ENCODE measurements around the gene PRRT1. TPM values are rescaled to one million over a fixed set of nuclear protein-coding genes. Genes with fewer than 3 reads are reported as not detected.
"Not testable (repeated sequence)": the region's sequence is repeated elsewhere in the genome, so short reads cannot be mapped to it uniquely, and the experiment has no call there.

The PRRT1 gene
- polyA plus RNA-seq, 3 donors from 2014 or later: not detected

DNA sequence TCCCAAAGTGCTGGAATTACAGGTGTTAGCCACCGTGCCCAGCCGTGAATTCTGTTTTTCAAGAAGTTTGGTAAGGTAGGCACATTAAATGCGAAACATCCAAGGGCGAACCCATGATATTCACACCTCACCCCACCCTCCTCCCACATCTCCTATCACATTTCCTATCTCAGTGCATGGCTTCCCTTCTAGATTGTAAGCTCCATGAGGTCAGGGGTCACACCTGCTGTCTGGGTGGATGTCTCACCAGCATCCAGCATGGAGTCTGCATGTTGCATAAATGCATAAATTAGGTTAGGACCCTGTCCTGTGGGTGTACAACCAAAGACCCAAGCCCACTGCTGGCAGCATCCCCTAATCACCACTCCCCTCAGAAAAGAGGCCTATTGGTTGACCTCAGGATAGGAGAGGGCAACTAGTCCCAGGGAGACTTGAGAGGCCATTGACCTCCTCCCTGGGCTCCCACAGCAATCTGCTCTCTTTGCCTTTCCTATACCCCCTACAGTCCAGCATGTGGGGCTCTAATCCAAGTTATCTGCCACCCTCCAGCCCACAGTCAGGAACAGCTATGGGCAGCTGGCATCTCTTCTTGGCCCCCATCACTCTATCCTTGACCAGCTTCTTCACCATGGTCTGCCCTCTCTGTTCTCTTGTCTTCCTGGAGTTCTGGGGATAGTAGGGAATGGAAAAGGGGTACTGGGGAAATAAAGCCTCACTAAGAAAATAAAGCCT lies 4.2 kb downstream of the PRRT1 start:
- Mint-ChIP-seq H3K27me3 (ENCODE audit: low read depth in 3 of 3) (peaks cover 9 to 20% (median 10%) of the 10 kb centered on the region in 3 donors), H3K27ac (peak overlapping the region in 3 of 6 donors; percentile 17 to 80 (median 67)), H3K36me3 (peaks cover 0 to 7% (median 0%) of the 10 kb centered on the region in 3 donors), H3K9me3 (peaks cover 0 to 6% (median 2%) of the 10 kb centered on the region in 6 donors), H3K4me1 (peaks cover 30 to 48% of the 10 kb centered on the region in 2 donors), H3K4me3 (peak overlapping the region; percentile 89 to 97 (median 92))
- DNase-seq: no peak

DNA sequence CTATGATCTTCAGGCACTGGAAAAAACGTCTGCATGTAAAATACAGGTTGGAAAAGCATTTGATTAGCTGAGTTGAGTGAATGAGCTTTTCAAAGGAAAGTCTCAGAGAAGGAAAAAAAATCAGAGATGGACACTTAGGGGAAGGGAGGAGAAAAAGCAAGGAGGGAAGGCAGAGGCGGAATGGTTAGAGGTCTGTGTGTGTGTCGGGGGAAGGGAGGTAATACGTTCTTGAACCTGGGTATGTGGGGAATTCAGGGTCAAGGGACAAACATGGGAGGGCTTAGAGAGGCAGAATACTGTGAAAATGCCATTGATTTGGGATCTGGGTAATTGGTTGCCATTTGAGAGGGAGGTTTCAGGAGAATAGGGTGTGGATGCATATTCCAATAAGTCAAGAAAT lies 5.1 kb downstream of the PRRT1 start:
- Mint-ChIP-seq H3K27me3 (ENCODE audit: low read depth in 3 of 3) (peaks cover 7 to 23% (median 12%) of the 10 kb centered on the region in 3 donors), H3K9me3 (peaks cover 0 to 6% (median 2%) of the 10 kb centered on the region in 6 donors), H3K27ac (peak overlapping the region in 4 of 6 donors; percentile 9 to 32 (median 20)), H3K36me3 (peaks cover 0 to 7% (median 0%) of the 10 kb centered on the region in 3 donors), H3K4me1 (peaks cover 30 to 41% of the 10 kb centered on the region in 2 donors), H3K4me3 (peak overlapping the region in 3 of 5 donors; percentile 2 to 61 (median 48))
- DNase-seq: no peak

DNA sequence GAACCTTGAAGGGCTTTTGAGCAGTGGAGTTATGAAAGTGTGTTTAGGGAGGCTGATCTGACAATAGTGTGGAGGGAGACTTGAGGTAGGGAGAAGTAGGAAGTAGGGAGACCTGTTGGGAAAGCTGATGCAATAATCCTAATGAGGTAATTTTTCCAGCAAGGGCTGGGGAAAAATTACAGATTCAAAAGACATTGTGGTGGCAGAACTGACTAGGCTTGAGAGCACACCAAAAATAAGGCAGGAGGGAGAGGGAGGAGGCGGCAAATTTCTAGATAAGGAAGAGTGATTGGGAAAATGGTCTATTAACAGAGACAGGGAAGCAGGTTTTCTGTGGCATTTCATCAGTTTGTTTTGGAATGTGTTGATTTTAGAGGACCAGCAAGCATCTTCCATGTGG lies 5.5 kb downstream of the PRRT1 start:
- no peak for DNase-seq
- H3K36me3 Mint-ChIP-seq: peaks cover 0 to 7% (median 0%) of the 10 kb centered on the region in 3 donors
- H3K9me3 Mint-ChIP-seq: peaks cover 0 to 6% (median 2%) of the 10 kb centered on the region in 6 donors
- H3K4me1 Mint-ChIP-seq: peaks cover 30 to 41% of the 10 kb centered on the region in 2 donors
- H3K4me3 Mint-ChIP-seq: peak overlapping the region in 4 of 5 donors; percentile 2 to 61 (median 32)
- peak overlapping the region in 3 of 6 donors; percentile 9 to 32 (median 13) for H3K27ac Mint-ChIP-seq
- H3K27me3 Mint-ChIP-seq (ENCODE audit: low read depth in 3 of 3): peaks cover 7 to 23% (median 12%) of the 10 kb centered on the region in 3 donors

DNA sequence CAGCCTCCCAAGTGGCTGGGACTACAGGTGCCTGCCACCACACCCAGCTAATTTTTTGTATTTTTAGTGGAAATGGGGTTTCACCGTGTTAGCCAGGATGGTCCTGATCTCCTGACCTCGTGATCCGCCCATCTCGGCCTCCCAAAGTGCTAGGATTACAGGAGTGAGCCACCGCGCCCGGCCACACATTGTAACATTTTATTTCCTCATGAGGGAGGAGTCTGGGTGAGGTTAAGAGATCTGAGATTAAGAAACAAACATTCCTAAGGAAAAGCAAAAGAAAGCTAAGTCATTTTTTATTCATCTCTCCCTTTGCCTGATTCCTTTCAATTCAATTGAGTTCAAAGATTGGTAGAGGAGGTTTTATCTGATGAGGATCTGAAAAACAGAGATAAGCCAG lies 7.5 kb downstream of the PRRT1 start:
- Mint-ChIP-seq H3K27me3 (ENCODE audit: low read depth in 3 of 3) (peaks cover 6 to 19% (median 12%) of the 10 kb centered on the region in 3 donors), H3K4me1 (peaks cover 30 to 35% of the 10 kb centered on the region in 2 donors)
- DNase-seq, H3K9me3 Mint-ChIP-seq, H3K4me3 Mint-ChIP-seq, H3K36me3 Mint-ChIP-seq, H3K27ac Mint-ChIP-seq: not testable (repeated sequence)

DNA sequence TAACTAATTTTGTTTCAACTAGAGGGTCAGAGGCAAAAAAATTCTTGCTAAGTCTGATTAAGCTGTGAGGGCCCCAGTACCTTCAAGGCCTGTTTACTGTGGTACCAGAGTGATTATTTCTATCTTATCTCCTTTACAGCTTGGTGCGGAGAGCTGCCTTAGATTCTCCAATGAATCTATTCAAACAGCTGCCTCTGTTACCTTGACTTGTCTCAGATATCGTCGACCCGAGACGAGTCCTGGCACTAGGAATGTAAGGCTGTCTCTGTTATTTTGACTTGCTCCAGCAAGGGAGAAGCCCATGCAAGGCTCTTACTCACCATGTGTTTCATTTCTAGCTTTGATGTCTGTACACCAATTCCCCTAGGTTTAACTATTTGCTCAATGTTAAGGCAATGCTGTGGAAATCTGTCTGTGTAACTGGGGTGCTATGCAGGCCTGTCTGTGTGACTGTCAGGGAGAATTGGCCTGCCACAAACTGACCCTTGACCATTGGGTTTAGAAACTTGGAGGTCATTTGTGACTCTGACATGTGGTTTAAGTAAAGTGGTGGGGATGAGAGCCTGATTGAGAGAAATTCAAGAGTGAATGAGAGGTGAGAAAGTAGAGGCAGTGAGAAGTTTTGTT lies 11.2 kb downstream of the PRRT1 start:
- Mint-ChIP-seq H3K4me3 (no peak overlapping the region), H3K9me3 (no peaks in the 10 kb centered on the region), H3K27me3 (ENCODE audit: low read depth in 3 of 3) (peaks cover 2 to 6% (median 4%) of the 10 kb centered on the region in 3 donors), H3K27ac (peak overlapping the region in 1 of 6 donors; percentile 20), H3K4me1 (no peaks in the 10 kb centered on the region), H3K36me3 (no peaks in the 10 kb centered on the region)
- no peak for DNase-seq

DNA sequence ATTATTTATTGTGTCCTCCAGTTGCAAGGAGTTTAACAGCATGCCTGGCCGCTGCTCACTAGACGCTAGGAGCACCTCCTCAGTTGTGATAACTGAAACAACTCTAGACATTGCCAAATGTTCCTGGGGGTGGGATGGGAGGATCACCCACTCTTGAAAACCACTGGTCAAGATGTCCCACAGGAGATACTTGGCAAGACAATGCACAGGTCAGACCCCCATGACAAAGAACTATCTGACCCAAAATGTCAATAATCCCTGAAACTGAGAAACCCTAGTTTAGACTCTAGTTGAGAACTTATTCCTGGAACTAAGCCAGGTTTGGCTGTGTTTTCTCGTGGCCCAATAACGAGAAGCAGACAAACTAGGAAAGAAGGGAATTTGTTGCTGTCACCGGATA lies 12.1 kb downstream of the PRRT1 start:
- DNase-seq: no peak
- H3K27ac Mint-ChIP-seq: no peak overlapping the region
- H3K9me3 Mint-ChIP-seq: no peaks in the 10 kb centered on the region
- H3K4me3 Mint-ChIP-seq: no peak overlapping the region
- no peaks in the 10 kb centered on the region for H3K36me3 Mint-ChIP-seq
- H3K27me3 Mint-ChIP-seq (ENCODE audit: low read depth in 3 of 3): peaks cover 2 to 4% (median 3%) of the 10 kb centered on the region in 3 donors
- H3K4me1 Mint-ChIP-seq: no peaks in the 10 kb centered on the region

DNA sequence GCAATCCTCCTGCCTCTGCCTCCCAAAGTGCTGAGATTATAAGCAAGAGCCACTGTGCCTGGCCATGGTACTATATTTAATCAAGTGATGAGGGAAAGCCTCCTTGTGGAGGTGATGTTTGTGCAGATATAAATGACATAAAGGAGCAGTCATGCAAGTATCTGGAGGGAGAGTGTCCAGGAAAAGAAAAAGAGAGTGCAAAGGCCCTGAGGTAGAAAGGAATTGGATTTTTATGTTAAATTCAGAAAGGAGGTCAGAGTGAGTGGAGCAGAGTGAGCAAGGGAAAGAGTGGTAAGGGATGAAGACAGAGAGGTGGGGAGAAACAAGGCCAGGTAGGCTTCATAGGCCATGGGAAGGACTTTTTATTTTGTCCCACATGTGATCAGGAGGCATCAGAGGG lies 14.3 kb downstream of the PRRT1 start:
- H3K9me3 Mint-ChIP-seq: no peaks in the 10 kb centered on the region
- H3K4me1 Mint-ChIP-seq: no peaks in the 10 kb centered on the region
- no peak for DNase-seq
- no peak overlapping the region for H3K27ac Mint-ChIP-seq
- peaks cover 2 to 4% (median 3%) of the 10 kb centered on the region in 3 donors for H3K27me3 Mint-ChIP-seq (ENCODE audit: low read depth in 3 of 3)
- H3K4me3 Mint-ChIP-seq: no peak overlapping the region
- no peaks in the 10 kb centered on the region for H3K36me3 Mint-ChIP-seq

DNA sequence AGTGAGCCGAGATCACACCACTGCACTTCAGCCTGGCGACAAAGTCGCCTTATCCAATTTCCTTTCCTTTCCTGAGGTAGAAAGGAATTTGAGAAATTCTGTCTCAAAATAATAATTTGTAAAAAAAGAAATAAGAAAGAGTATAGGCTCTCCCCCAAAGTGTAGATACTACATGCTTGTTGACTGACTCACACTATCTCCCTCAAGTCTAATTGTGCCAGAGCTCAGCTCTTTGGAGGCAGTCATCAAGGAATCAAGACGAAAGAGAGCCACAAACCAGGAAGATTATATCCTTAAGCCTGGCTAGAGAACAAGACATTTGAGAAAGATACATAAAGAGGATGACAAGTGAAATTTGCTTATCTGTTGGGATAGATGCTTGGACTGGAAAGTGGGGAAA lies 18.0 kb downstream of the PRRT1 start:
- DNase-seq: no peak
- H3K4me3 Mint-ChIP-seq: no peak overlapping the region
- H3K27ac Mint-ChIP-seq: no peak overlapping the region
- H3K9me3 Mint-ChIP-seq: no peaks in the 10 kb centered on the region
- H3K36me3 Mint-ChIP-seq: no peaks in the 10 kb centered on the region
- peaks cover 0 to 7% (median 0%) of the 10 kb centered on the region in 3 donors for H3K27me3 Mint-ChIP-seq (ENCODE audit: low read depth in 3 of 3)
- H3K4me1 Mint-ChIP-seq: peaks cover 16 to 18% of the 10 kb centered on the region in 2 donors

DNA sequence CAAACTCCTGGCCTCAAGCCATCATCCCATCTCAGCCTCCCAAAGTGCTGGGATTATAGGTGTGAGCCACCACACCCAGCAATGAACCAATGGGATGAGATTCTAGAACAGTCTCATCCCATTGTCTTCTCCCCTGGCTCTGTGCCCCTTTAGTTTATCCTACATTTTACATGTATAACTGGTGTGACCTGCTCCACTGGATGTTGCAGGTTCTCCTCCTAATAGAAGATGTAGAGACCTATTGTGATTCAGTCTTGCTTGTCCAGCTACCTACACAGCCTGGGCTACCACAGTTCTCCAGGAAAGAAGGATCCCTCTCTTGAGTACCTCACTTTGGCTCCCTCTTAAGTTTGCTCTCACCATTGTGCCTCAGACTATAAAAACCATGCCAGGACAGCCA lies 19.6 kb downstream of the PRRT1 start:
- no peaks in the 10 kb centered on the region for H3K9me3 Mint-ChIP-seq
- H3K27ac Mint-ChIP-seq: peak overlapping the region in 1 of 6 donors; percentile 7
- DNase-seq: no peak
- no peaks in the 10 kb centered on the region for H3K36me3 Mint-ChIP-seq
- peaks cover 0 to 7% (median 3%) of the 10 kb centered on the region in 3 donors for H3K27me3 Mint-ChIP-seq (ENCODE audit: low read depth in 3 of 3)
- peaks cover 33 to 34% of the 10 kb centered on the region in 2 donors for H3K4me1 Mint-ChIP-seq
- peak overlapping the region in 2 of 5 donors; percentile 2 to 35 for H3K4me3 Mint-ChIP-seq

DNA sequence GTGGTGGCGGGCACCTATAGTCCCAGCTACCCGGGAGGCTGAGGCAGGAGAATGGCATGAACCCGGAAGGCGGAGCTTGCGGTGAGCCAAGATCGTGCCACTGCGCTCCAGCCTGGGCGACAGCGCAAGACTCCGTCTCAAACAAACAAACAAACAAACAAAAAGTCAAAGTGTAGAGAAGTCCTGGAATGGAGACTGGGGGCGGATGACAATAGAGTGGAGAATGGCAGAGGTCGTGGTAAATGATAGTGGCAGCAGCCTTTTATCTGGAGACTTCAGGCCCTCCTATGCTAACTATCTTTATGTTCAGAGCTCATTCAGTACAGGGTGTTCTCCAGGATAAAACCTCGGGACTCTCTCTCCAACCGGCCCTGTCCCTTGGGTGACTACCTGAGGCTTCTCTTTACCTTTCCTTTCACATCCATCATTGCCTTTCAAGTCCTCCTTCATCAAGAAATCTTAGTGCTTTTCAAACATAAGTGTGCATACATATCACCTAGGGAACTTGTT lies 20.2 kb downstream of the PRRT1 start:
- peaks cover 39 to 41% of the 10 kb centered on the region in 2 donors for H3K4me1 Mint-ChIP-seq
- H3K9me3 Mint-ChIP-seq: no peaks in the 10 kb centered on the region
- peak overlapping the region in 2 of 6 donors; percentile 7 to 69 for H3K27ac Mint-ChIP-seq
- peaks cover 0 to 10% (median 3%) of the 10 kb centered on the region in 3 donors for H3K27me3 Mint-ChIP-seq (ENCODE audit: low read depth in 3 of 3)
- peak overlapping the region; percentile 1 to 68 (median 59) for H3K4me3 Mint-ChIP-seq
- DNase-seq: no peak
- H3K36me3 Mint-ChIP-seq: no peaks in the 10 kb centered on the region

DNA sequence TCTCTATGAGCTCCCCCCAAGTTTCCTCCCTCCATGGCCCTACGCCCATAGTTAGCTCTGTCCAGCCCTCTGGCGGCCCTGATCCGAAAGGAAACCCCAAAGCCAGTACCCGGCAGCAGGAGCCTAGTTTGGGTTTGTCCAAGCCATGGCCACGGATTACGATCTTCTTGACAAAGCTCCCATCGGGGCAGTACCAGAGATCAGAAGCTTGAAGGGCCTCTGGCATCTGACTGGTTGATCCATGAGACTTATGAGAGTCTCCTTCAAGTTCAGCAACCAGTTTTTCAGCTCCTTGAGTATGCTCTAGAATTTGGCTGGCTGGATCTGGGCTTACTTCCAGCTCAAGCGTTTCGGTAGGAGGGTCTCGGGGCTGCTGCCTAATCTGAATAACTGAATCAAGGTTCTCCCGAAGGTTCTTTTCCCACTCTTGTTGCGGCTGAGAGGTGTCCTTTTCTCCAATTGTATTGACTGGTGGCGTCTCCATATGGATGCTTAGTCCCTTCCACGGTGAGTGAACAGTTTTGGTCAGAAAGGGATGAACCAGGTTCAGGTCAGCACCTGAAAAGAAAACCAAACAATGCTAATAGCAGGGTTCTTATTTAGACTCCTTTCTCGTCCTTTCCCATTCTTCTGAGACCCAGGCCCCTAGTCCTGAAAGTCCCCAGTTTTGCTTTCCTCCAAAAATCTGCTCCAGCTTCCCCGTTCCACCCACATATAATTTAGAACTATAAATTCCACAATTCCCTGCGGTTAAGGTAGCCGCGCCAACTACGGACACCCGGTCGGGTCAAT lies 22.2 kb downstream of the PRRT1 start:
- H3K4me1 Mint-ChIP-seq: peaks cover 45 to 51% of the 10 kb centered on the region in 2 donors
- H3K27ac Mint-ChIP-seq: peak overlapping the region; percentile 88 to 98 (median 96)

DNA sequence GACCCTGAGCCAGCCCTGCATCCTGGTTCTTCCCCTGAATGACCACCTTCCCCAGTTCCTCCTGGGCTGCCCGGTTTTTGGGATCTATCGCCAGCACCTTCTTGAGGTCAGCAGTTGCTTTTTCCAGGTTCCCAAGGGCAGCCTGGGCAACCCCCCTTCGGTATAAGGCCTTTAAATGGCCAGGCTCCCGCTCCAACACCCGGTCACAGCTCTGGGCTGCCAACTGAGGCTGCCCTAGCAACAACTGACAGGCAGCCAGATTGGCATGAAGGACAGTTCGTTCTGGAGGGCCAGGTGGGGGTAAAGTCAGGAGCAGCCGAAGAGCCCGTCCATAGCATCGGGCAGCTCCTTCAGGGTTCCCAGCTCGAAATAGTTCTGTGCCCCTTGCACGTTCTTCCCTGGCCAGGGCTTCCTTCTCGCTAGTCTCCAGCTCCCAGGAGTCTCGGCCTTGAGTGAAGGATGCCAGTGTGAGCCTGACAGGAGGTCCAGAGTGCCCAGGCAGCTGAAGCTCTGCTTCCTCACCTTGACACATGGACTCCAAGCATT lies 22.9 kb downstream of the PRRT1 start:
- peak overlapping the region; percentile 90 to 99 (median 98) for H3K27ac Mint-ChIP-seq
- H3K4me1 Mint-ChIP-seq: peaks cover 50 to 58% of the 10 kb centered on the region in 2 donors
- no peak for DNase-seq
- H3K4me3 Mint-ChIP-seq: peak overlapping the region; percentile 97 to 99 (median 98)
- H3K36me3 Mint-ChIP-seq: peaks cover 6 to 14% (median 11%) of the 10 kb centered on the region in 3 donors
- H3K9me3 Mint-ChIP-seq: no peaks in the 10 kb centered on the region
- H3K27me3 Mint-ChIP-seq (ENCODE audit: low read depth in 3 of 3): peaks cover 0 to 10% (median 3%) of the 10 kb centered on the region in 3 donors

More for the DNA sequence above, 22.2 kb downstream of the PRRT1 start:
- peaks cover 0 to 10% (median 3%) of the 10 kb centered on the region in 3 donors for H3K27me3 Mint-ChIP-seq (ENCODE audit: low read depth in 3 of 3)
- H3K9me3 Mint-ChIP-seq: no peaks in the 10 kb centered on the region
- DNase-seq: no peak
- H3K4me3 Mint-ChIP-seq: peak overlapping the region; percentile 91 to 99 (median 96)
- peaks cover 1 to 8% (median 5%) of the 10 kb centered on the region in 3 donors for H3K36me3 Mint-ChIP-seq
